GM18526 (cell line): ENCODE measurements around the gene ING3.

Experiments
- POLR2A ChIP-seq: IDR thresholded peaks from 3 replicates; pipeline ENCODE4 v1.6.1; 2011; ENCODE audit not compliant: insufficient read length; ENCODE audit errors: extremely low read depth

ING3 gene

DNA sequence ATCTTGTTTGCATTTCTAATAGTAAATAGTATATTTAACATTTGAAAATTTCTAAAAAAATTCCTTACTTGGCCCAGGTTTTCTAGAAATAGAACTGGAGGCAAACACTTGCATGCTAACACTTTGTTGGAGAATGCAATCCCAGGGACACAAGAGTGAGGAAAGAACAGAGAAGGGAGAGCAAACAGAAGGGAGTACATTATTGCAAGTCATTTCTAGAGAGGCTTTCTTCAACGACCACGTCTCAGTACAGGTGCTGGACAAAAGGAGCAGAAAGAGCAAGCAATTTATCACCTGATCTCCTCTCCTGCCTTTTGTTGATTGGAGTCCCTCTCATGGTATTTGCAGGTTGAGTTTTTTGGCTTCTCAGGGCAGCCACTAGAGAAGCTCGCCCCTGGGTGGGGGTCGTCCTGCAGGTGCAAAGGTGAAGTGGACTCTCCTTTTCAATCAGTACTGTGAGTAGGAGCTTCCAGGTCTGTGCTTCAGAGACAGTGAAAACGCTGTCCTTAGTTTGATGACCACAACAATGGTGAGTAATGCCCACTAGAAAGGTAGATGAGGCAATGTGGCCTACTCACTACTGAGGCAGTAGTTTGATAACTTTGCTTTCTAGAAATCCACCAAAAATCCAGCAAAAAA is 43.1 kb downstream of the ING3 start:
- no peak for TF ChIP-seq POLR2A

DNA sequence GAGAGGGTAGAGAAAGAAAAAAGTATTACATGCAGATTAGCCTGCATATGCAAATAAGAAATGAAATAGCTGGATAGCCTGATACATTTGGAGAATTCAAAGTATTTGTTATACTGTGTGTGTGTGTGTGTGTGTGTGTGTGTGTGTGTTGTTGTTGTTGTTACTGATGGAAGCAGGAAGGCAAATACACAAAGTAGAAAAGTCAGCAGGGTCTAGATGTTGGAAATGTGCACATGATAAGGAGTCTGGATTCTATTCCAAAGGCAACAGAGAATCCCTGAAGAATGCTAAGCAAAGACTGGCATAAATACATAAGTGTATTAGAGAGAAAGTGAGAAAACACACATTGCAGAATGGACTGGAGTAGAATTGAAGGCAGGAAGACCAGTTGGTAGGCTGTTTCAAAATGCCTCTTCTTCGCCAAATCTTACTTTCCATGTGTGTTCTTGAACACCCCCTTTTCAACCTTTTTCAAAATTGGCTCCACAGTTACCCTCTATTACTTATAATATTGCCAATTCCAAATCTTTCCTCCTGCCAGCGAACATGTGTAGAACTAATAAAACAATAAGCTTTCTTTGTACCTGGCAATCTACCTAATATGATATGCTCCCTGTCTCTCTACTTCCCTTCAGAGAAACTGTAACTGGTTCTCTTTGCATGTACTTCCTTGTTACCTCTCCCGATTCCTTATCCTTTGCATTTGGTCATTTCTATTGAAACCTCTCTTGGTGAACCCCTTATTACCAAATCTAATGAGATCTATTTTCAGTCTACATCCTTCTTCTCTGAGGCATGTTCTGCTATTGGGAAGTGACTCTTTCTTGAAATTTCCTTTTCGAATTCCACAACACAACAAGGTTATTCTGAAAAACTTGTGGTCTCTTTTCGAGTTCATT is 44.2 kb downstream of the ING3 start:
- TF ChIP-seq POLR2A: no peak

DNA sequence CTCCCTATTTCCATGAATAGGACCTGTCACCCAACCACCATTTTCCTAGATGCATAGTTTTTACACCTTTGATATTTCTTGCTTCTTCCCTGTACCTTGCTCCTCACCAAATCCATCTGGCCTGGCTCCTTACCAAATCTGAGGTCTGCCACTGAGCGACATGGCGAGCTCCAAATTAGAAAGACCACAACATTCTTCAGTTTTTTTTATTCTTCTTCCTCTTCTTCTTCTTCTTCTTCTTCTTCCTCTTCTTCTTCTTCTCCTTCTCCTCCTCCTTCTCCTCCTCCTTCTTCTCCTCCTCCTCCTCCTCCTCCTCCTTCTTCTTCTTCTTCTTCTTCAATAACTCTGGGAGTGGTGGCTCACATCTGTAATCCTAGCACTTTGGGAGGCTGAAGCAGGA is 45.1 kb downstream of the ING3 start:
- TF ChIP-seq POLR2A: no peak

DNA sequence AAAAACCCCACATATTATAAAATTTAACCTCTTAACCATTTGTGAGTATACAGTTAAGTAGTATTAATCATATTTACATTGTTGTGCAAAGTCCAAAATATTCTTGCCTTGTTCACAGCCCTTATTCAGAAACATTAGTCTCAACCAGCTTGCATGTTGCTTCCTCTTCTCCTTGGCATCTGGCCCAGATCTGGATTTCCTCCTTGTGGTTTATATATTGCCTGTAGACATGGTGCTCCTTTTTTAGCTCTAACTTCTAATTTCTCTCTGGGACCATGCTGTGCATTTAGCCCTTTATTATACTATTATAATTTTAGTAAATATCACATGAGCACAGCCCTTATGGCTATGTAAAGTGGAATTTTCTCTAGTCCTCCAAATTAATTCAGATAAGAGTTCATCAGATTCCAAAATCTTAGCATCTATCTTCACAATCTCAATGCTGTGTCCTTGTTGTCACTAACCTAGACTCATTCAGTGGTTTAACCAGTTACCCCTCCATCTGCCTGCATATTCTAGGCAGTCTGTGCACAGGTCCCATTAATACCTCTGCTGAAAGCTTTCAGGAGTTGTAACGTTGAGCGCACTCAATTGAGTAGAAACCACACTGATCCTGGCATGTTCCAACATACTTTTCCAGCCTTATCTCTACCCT is 45.9 kb downstream of the ING3 start:
- no peak for TF ChIP-seq POLR2A

DNA sequence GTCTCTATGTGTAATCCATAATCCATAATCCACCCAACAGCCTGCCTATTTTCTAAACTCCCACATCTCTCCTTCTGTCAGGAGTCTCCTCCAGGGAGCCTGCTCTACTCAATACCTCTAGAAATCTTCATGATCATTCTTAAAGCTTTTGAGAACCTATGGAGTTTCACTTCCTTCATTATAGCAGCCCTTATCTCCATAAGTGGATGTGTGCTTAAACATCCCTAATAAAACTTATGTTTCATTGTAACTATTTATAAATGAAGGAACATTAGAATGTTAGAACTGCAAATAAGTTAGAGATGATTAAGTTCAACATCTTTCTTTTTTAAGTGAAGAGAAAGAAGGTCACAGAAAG is 46.4 kb downstream of the ING3 start:
- no peak for TF ChIP-seq POLR2A

DNA sequence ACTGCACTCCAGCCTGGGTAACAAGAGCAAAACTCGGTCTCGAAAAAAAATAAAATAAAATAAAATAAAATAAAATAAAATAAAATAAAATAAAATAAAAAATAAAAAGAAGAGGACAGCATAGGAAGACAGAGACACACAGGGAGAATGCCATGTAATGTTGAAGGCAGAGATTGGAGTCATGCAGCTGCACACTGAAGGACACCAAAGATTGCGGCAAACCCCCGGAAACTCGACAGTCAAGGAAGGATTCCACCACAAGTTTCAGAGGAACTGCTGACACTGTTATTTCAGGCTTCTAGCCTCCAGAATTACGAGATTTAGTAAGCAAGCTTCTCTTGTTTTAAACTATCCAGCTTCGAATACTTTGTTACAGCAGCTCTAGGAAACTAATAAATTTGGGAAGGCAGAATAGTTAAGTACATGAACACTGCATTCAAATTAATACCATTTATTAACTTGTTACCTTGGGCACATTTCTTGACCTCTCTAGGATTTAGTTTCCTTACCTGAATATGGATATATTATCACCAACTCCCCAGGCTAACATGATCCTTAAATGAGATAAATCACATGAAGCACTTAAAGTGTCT is 47.4 kb downstream of the ING3 start:
- no peak for TF ChIP-seq POLR2A

DNA sequence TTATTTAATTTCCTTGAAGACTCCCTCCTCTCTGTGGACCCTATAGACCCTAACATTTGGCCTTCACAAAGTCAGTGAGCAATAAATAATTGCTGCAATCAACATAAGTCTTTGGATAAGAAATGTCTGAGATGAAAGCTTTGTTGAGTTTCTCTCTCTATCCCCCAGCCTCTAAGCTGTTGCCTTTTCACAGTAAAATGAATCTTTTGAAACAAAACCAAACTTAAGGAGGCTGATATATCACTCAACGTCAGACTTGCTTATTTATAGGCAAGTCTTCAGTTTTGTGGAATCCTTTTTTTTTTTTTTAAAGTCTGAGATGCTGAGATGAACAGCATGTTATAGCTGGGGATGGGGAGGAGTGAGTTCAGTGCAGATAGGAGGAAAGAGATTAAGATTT is 47.9 kb downstream of the ING3 start:
- no peak for TF ChIP-seq POLR2A

DNA sequence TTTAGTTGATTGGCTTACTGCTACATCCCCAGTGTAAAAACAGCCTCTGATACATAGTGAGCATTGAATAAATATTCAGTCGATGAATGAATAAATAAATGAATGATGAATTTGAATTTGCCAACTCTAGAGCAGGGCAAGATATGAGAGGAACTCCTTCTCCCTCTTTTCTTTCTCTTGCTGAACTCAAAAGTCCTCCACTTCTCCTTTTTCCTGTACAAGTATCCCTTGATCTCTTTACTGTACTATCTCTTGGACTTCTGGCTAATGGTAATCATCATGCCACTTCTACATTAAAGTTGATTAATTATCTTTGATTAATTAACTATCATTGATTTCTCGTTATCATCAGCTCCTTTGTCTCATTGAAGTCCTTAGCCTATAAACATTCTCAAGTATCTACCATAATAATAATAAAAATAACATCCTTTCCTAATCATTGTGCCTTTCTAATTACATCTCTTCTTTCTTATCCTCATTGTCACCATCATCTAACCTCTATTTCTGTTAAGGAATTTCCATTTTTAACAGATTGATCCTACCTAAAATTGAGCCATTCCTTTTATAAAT is 48.5 kb downstream of the ING3 start:
- no peak for TF ChIP-seq POLR2A

DNA sequence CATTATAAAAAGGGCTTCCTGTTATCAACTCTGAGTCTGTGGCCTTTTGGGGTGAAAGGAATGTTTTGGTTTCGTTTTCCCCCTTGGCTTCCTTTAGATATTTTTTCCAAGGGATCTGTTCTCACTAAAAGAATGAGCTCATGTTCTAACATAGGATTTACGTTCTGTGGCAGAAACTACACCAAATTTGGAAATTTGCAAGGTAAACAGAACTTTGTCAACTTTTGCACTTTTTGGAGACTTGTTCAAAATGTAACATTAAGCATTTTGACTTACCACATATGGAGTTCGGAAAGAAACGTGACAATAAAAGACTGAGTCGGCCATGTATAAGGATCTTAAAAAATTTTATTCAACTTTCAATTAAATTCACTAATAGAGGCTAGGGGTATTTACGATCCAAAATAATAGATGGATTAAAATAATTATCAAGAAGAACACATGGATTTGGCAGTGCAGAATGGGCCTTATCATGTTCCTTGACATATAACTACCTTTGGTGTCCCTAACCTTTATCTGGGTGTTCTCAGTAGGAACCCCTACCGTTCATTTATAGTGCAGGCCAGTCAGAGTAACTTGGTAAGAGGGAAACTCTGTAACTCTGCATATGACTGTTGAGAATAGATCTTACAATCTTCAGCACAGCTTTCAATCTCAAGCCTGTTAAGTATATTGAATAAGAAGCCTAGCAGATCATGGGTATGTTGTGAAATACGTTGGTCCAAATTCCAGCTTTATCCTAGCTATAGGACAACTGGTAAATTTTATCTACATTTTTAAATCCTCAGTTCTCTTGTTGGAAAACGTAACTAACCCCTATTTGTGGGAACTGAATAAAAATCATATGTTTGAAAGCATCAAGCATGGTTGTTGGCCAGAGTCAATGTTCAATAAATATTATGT is 49.8 kb downstream of the ING3 start:
- TF ChIP-seq POLR2A: no peak

DNA sequence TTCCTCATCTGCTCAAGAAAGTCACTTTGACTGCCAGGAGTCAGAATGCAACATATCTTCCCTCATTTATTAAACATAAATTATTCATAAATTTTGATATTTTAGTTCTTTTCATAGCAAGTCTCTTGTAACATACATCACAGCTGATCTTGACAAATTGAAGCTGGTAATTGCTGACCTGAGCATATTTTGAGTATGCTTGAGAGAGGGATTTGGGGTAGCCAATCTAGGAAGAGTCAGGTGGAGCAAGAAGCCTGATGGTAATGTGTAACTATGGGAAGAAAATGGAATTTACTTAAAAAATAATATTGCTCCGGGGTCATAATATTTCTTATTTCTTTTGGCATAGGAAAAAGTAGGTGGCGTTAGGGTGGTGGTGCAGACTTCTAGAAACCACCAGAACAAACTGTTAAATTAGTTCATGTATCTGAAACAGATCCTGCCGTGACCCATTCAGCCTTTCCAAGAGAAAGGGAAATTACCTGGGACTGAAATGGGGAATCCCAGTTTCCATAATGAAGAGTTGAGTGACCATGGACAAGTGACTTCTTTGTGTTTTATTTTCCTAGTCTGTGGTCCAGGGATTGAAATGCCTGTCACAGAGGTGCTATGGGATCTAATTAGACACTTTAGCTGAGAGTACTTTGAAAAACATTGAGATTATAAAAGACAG is 50.8 kb downstream of the ING3 start:
- TF ChIP-seq POLR2A: no peak

DNA sequence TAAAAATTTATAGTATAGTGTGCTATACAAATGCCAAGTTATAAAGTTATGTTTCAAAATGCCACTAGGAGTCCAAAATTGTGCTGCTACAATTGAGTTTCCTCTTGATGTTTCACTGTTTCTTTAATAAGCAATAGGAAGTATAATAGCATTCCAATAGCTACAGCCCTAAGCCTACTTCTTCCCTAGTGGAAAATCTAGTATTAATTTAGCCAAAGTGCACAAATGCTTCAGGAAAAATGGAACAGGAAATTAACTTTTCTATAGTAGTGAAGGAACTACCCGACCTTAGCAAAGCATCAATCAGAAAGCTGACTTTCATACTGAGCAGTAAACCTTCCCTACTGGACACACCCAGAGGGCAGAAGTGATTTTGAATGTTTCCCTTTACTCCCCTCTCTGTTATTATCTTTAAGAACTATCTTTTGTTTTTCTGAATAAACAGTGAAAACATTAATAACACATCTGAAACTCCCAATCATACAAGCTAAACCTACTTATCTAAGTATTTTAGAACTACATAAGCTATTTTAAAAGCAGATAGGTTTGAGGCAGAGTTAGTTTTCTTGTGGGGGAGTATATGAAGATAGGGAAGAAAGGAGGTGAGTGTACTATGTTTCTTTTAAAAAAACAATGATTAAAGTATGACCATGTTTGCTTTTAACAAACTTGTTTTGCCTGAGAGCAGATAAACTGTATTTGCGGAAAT is 51.6 kb downstream of the ING3 start:
- no peak for TF ChIP-seq POLR2A

DNA sequence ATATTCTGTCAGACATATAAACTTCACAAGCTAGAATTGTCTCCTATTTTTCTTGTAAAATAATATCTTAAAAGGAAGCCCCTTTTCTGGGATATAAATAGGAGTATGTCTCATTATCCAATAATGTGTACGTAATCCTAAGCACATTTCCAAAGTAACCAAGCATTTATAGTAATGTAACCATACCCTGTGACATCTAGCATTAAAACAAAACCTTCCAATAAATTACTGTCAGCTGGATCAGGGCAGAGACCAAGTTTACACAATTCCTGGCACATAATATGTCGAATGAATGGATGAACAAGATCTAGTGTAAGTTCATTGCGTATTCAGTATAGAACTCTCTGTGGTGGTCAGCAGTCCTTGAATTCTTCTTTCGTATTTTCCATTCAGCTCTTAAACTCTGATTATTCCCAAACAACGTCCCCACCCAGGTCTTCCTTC is 52.2 kb downstream of the ING3 start:
- TF ChIP-seq POLR2A: no peak

DNA sequence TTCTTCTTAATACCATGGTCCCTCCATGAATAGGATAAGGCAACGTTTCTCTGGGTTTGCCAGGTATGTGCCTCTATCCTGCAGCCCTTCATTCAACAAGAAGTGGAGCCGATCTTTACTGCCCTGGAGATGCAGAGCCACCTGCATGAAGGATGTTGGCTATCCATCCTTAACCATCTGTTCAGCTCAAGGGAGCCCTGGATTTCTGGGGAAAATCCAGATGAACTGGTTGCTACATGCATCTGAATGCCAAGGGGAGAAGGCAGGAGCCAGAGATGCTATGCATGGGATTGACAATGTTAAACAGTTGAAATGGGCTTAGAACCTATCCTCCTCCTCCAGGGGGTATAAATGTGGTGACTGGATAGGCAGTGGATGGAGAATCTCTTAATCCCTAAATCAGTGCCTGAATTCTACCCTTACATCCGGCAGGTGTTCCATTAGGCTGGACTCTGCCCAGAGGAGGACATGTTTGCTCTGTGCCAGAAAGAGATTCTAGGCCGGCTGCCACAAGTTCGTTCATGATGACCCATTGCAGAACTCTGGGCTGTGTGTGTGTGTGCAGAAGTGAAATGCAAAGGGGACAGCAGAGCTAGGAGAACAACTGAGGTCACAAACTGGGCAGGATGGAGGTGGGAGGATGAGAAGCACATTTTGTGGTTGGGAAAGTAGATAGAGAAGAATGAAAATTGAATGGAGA is 53.6 kb downstream of the ING3 start:
- no peak for TF ChIP-seq POLR2A

DNA sequence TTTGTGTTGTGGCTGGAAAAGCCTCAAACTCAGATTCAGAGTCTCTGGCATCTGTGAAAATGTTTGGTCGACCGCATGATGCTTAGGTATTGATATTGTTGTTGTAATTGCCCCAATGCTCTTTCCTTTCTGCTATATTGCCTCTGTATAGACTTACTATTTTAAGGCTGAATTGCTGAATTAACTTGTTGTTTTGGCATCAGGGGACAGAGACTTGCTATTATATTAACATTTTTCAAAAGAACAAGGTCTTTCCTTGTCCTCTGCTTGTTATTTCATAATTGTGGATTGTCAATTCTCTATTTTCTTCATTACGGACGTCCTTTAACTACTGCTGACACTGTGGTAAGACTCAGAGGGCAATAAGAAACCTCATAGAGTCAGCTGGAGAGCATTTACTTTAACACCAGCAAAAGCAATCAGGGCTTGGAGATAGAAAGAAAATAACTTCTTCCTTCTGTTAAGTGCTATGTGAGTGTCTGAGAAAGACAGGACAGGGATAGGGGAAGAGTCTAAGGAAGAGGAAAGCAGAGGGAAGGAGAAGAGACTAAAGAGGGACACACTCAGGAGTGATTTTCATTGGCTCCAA is 55.5 kb downstream of the ING3 start:
- TF ChIP-seq POLR2A: no peak
